HepG2 (cell line): Measurements from ENCODE around the gene CNR2. TPM values are rescaled to one million over a fixed set of nuclear protein-coding genes. Genes with fewer than 3 reads are reported as not detected.

Experiments
- ATF6 ChIP-seq: sonication (generic); formaldehyde crosslinking; conservative IDR thresholded peaks from 2 replicates; pipeline ENCODE4 v1.4.0; 2020; ENCODE audit warnings: missing genetic modification reagents
- CREM ChIP-seq, 2 experiments: sonication (generic) in 1 of 2; formaldehyde crosslinking in 1 of 2; IDR thresholded peaks; 2 replicates each; pipeline versions ENCODE4 v1.4.0 to v1.6.1; 2016 to 2020; ENCODE audit warnings: antibody characterized with exemption in 1 of 2, mild to moderate bottlenecking in 1 of 2, missing genetic modification reagents in 1 of 2
- FLYWCH1 ChIP-seq: sonication (generic); formaldehyde crosslinking; IDR thresholded peaks from 2 replicates; pipeline ENCODE4 v1.8.1; 2023; ENCODE audit warnings: mild to moderate bottlenecking, missing genetic modification reagents
- GATAD2A ChIP-seq: IDR thresholded peaks from 2 replicates; pipeline ENCODE4 v1.6.1; 2016
- KMT2A ChIP-seq: sonication (generic); formaldehyde crosslinking; IDR thresholded peaks from 2 replicates; pipeline ENCODE4 v1.4.0; 2020; ENCODE audit warnings: missing genetic modification reagents
- MAFF ChIP-seq: IDR thresholded peaks from 2 replicates; pipeline ENCODE4 v1.6.1; 2011; ENCODE audit warnings: low read depth, low read length, improper control_type of control experiment
- MAZ ChIP-seq, 2 experiments: sonication (generic) in 1 of 2; formaldehyde crosslinking in 1 of 2; IDR thresholded peaks; 2 replicates each; pipeline versions ENCODE4 v1.5.0 to v1.6.1; 2012 to 2020; ENCODE audit warnings: low read depth in 2 of 2, mild to moderate bottlenecking in 2 of 2, borderline replicate concordance in 1 of 2, improper control_type of control experiment in 1 of 2, low read length in 1 of 2, missing genetic modification reagents in 1 of 2, moderate library complexity in 1 of 2
- MYPOP ChIP-seq: sonication (generic); formaldehyde crosslinking; IDR thresholded peaks from 2 replicates; pipeline ENCODE4 v1.8.1; 2023; ENCODE audit warnings: mild to moderate bottlenecking, moderate library complexity, missing genetic modification reagents
- NR2F1 ChIP-seq, 2 experiments: fragments of 450-650 bp in 1 of 2; formaldehyde crosslinking in 1 of 2; IDR thresholded peaks; 2 replicates each; pipeline versions ENCODE4 v1.5.0 to v1.6.1; 2016 to 2020; ENCODE audit warnings: mild to moderate bottlenecking in 1 of 2, missing compliant biosample characterization in 1 of 2, missing genetic modification reagents in 1 of 2, moderate library complexity in 1 of 2
- RNF2 ChIP-seq: fragments of 450-650 bp; conservative IDR thresholded peaks from 2 replicates; pipeline ENCODE4 v1.6.1; 2016; ENCODE audit warnings: low read depth
- SNRNP70 ChIP-seq: fragments of 200-400 bp; formaldehyde crosslinking; IDR thresholded peaks from 2 replicates; pipeline ENCODE4 v1.6.1; 2017; ENCODE audit warnings: mild to moderate bottlenecking, low read depth, low read length, moderate library complexity
- ZFP41 ChIP-seq: sonication (generic); formaldehyde crosslinking; IDR thresholded peaks from 2 replicates; pipeline ENCODE4 v1.4.0; 2020; ENCODE audit warnings: mild to moderate bottlenecking, missing genetic modification reagents, borderline replicate concordance
- ZKSCAN8 ChIP-seq: IDR thresholded peaks from 2 replicates; pipeline ENCODE4 v1.6.1; 2016; ENCODE audit warnings: borderline replicate concordance, missing genetic modification reagents, missing compliant biosample characterization
- ZNF160 ChIP-seq: sonication (generic); formaldehyde crosslinking; IDR thresholded peaks from 2 replicates; pipeline ENCODE4 v1.8.0; 2022; ENCODE audit warnings: mild to moderate bottlenecking, inconsistent platforms, missing genetic modification reagents
- ZNF274 ChIP-seq: sonication (generic); formaldehyde crosslinking; IDR thresholded peaks from 2 replicates; pipeline ENCODE4 v1.5.1; 2020; ENCODE audit warnings: mild to moderate bottlenecking, missing genetic modification reagents
- polyA plus RNA-seq, 8 experiments: library from polyadenylated mRNA; depleted of rRNA in 3 of 8; stranded (reverse) in 7 of 8; unstranded in 1 of 8; fragments of >200 nt; fragmentation: Illumina TruSeq in 4 of 8; extraction: Trizol in 4 of 8; gene quantifications; 2 replicates each; pipeline versions ENCODE4 v1.2.1 to v1.2.3, GENCODE V29; 2011 to 2016; ENCODE audit warnings: low read depth in 4 of 8, missing spikeins in 1 of 8, mixed read lengths in 1 of 8; ENCODE audit not compliant: insufficient read depth in 1 of 8
- total RNA-seq, 5 experiments: library from RNA; depleted of rRNA; stranded (reverse); fragments of >200 nt; fragmentation: Illumina TruSeq; extraction: Trizol; gene quantifications; 2 replicates each; pipeline ENCODE4 v1.2.3, GENCODE V29; 2016; ENCODE audit warnings: low read depth in 1 of 5
- TF ChIP-seq, protein P1 (sequence below): sonication (generic); formaldehyde crosslinking; conservative IDR thresholded peaks from 2 replicates; pipeline ENCODE4 v1.4.0; 2020; ENCODE audit warnings: missing genetic modification reagents
- TF ChIP-seq, protein P2 (sequence below): sonication (generic); formaldehyde crosslinking; IDR thresholded peaks from 2 replicates; pipeline ENCODE4 v1.4.0; 2020; ENCODE audit warnings: missing genetic modification reagents, borderline replicate concordance
- TF ChIP-seq, protein P3 (sequence below): sonication (generic); formaldehyde crosslinking; IDR thresholded peaks from 2 replicates; pipeline ENCODE4 v1.4.0; 2020; ENCODE audit warnings: missing genetic modification reagents

CNR2 gene
- total and polyA plus RNA-seq, 2 of the 13 experiments (the other 11 are each of a cell fraction or from before 2014, with no cell fraction given), result not detected

- peak; percentile 78; the same call in 1 of the 2 replicates for TF ChIP-seq ATF6
- TF ChIP-seq, protein P1, sequence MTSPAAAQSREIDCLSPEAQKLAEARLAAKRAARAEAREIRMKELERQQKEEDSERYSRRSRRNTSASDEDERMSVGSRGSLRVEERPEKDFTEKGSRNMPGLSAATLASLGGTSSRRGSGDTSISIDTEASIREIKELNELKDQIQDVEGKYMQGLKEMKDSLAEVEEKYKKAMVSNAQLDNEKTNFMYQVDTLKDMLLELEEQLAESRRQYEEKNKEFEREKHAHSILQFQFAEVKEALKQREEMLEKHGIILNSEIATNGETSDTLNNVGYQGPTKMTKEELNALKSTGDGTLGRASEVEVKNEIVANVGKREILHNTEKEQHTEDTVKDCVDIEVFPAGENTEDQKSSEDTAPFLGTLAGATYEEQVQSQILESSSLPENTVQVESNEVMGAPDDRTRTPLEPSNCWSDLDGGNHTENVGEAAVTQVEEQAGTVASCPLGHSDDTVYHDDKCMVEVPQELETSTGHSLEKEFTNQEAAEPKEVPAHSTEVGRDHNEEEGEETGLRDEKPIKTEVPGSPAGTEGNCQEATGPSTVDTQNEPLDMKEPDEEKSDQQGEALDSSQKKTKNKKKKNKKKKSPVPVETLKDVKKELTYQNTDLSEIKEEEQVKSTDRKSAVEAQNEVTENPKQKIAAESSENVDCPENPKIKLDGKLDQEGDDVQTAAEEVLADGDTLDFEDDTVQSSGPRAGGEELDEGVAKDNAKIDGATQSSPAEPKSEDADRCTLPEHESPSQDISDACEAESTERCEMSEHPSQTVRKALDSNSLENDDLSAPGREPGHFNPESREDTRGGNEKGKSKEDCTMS (CRISPR knock-in tag), result peak; percentile 24; the same call in 1 of the 2 replicates
- no peak for TF ChIP-seq SNRNP70
- no peak for TF ChIP-seq MAFF
- TF ChIP-seq FLYWCH1 (CRISPR knock-in tag), result peak; percentile 87
- TF ChIP-seq MAZ (IDR thresholded peaks at IDR 0.05; ENCODE audit: borderline replicate concordance, low read depth, low read length), result peak; percentile 66; the same call in 1 of the 2 replicates
- TF ChIP-seq MAZ (CRISPR knock-in tag; IDR thresholded peaks at IDR 0.05; ENCODE audit: low read depth), result 0 out of 2 replicates have a peak, but pooled peaks have one; percentile 24
- TF ChIP-seq NR2F1 (CRISPR knock-in tag; IDR thresholded peaks at IDR 0.05), result no peak
- TF ChIP-seq, protein P2, sequence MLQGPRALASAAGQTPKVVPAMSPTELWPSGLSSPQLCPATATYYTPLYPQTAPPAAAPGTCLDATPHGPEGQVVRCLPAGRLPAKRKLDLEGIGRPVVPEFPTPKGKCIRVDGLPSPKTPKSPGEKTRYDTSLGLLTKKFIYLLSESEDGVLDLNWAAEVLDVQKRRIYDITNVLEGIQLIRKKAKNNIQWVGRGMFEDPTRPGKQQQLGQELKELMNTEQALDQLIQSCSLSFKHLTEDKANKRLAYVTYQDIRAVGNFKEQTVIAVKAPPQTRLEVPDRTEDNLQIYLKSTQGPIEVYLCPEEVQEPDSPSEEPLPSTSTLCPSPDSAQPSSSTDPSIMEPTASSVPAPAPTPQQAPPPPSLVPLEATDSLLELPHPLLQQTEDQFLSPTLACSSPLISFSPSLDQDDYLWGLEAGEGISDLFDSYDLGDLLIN (CRISPR knock-in tag), result no peak; the same call in 1 of the 2 replicates
- TF ChIP-seq KMT2A, result no peak
- TF ChIP-seq ZNF160 (CRISPR knock-in tag), result peak; percentile 63; the same call in 1 of the 2 replicates
- TF ChIP-seq CREM (IDR thresholded peaks at IDR 0.05), result no peak
- no peak for TF ChIP-seq CREM (CRISPR knock-in tag; IDR thresholded peaks at IDR 0.05)
- peak; percentile 82 for TF ChIP-seq MYPOP
- TF ChIP-seq ZFP41, result no peak
- TF ChIP-seq GATAD2A (CRISPR knock-in tag), result peak; percentile 52
- no peak for TF ChIP-seq ZKSCAN8 (CRISPR knock-in tag)
- TF ChIP-seq RNF2, result 0 out of 2 replicates have a peak, but pooled peaks have one; percentile 22
- no peak for TF ChIP-seq ZNF274 (CRISPR knock-in tag)
- TF ChIP-seq, protein P3, sequence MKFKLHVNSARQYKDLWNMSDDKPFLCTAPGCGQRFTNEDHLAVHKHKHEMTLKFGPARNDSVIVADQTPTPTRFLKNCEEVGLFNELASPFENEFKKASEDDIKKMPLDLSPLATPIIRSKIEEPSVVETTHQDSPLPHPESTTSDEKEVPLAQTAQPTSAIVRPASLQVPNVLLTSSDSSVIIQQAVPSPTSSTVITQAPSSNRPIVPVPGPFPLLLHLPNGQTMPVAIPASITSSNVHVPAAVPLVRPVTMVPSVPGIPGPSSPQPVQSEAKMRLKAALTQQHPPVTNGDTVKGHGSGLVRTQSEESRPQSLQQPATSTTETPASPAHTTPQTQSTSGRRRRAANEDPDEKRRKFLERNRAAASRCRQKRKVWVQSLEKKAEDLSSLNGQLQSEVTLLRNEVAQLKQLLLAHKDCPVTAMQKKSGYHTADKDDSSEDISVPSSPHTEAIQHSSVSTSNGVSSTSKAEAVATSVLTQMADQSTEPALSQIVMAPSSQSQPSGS, result peak; percentile 75
These were observed 46.5 kb upstream of the CNR2 start, which contains the start of gene PNRC2 (continued) for GRCh38 chr1:23959461-23960290.
